Smooth muscle cell (in vitro differentiated cells): Measurements from ENCODE around the gene KRTAP12-1. TPM values are rescaled to one million over a fixed set of nuclear protein-coding genes. Genes with fewer than 3 reads are reported as not detected.

Experiments used
- DNase-seq: peaks from one replicate; lab custom pipeline; 2025; ENCODE audit not compliant: unreplicated experiment; lab: John Stamatoyannopoulos, UW
- H2AFZ ChIP-seq: fragments of 200-600 bp; sonication (generic); 2 replicates; pipeline ENCODE4 v1.6.0; 2016; ENCODE audit warnings: antibody characterized with exemption, low read depth, mild to moderate bottlenecking
- H3F3A ChIP-seq: fragments of 200-600 bp; sonication (generic); 2 replicates; pipeline ENCODE4 v1.6.0; 2017; ENCODE audit warnings: antibody characterized with exemption, low read depth
- H3K27ac ChIP-seq: fragments of 200-600 bp; sonication (generic); 2 replicates; pipeline ENCODE4 v1.5.1; 2016; ENCODE audit warnings: low read depth, mild to moderate bottlenecking
- H3K27me3 ChIP-seq: fragments of 200-600 bp; sonication (generic); 2 replicates; pipeline ENCODE4 v1.6.1; 2016; ENCODE audit warnings: low read depth, mild to moderate bottlenecking
- H3K36me3 ChIP-seq: fragments of 200-600 bp; sonication (generic); 2 replicates; pipeline ENCODE4 v1.5.1; 2016; ENCODE audit warnings: low read depth
- H3K4me1 ChIP-seq: fragments of 200-600 bp; sonication (generic); 2 replicates; pipeline ENCODE4 v1.5.1; 2016; ENCODE audit warnings: low read depth
- H3K4me2 ChIP-seq: fragments of 200-600 bp; sonication (generic); 2 replicates; pipeline ENCODE4 v1.6.0; 2016; ENCODE audit warnings: mild to moderate bottlenecking
- H3K4me3 ChIP-seq: fragments of 200-600 bp; sonication (generic); 2 replicates; pipeline ENCODE4 v1.5.1; 2016; ENCODE audit warnings: mild to moderate bottlenecking
- H3K79me2 ChIP-seq: fragments of 200-600 bp; sonication (generic); 2 replicates; pipeline ENCODE4 v1.6.0; 2016; ENCODE audit warnings: low read depth, mild to moderate bottlenecking
- H3K9ac ChIP-seq: fragments of 200-600 bp; sonication (generic); 2 replicates; pipeline ENCODE4 v1.6.0; 2016; ENCODE audit warnings: low read depth
- H3K9me3 ChIP-seq: fragments of 200-600 bp; sonication (generic); replicated peaks from 2 replicates; pipeline ENCODE4 v1.5.1; 2016; ENCODE audit warnings: low read depth
- H4K20me1 ChIP-seq: fragments of 200-600 bp; sonication (generic); 2 replicates; pipeline ENCODE4 v1.6.0; 2016; ENCODE audit warnings: low read depth
- WGBS: methylation state at CpG from one replicate; pipeline ENCODE4 v1.1.7; 2016; ENCODE audit warnings: low lambda C conversion rate; 5-methylcytosine and 5-hydroxymethylcytosine counted together
- polyA plus RNA-seq: library from polyadenylated mRNA; unstranded; fragments of >200 nt; fragmentation: Nextera tagmentation; extraction: Ambion mirVana; gene quantifications from 2 replicates; pipeline ENCODE4 v1.2.1, GENCODE V29; 2016
- total RNA-seq: library from RNA; depleted of rRNA; stranded (reverse); fragments of >200 nt; gene quantifications from 2 replicates; pipeline ENCODE4 v1.2.3, GENCODE V29; 2014
- TF ChIP-seq, protein P1 (sequence below): fragments of 200-600 bp; sonication (generic); IDR thresholded peaks from 2 replicates; pipeline ENCODE4 v1.5.1; 2017; ENCODE audit warnings: borderline replicate concordance, mild to moderate bottlenecking, antibody characterized with exemption; ENCODE audit not compliant: insufficient read depth, poor library complexity, severe bottlenecking

Gene KRTAP12-1
- total and polyA plus RNA-seq, 2 experiments from 2014 or later, result not detected

DNA sequence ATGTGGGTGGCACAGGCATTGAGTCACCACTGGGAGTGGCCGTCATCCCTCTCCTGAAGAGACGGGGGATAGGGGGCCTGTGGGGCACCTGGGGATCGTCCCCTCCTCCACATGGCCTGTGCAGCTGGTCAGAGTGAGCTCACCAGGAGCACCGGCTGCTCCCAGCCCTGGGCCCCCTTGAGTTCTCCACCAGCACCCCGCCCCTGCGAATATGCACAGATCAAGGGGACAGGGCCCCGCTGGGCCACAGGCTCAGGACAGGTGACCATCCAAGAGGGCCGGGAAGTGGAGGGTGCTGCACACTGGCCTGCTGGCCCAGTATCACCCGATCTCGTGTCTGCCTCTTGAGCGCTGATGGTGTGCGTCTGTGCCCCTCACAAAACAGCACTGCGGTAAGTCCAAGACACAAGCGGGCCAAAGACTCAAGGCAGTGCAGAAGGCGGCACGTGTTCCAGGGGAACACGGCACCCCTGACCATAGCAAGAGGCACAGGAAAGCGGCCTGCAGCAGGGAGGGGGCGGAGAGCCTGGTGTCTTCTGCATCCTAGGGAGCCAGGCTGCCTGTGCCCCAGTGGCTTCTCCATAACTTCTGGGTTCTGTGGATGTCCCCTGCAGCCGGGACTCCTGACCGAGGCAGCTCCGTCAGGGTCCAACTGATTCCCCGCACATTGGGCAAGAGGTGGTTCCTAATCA lies 47.5 kb upstream of the KRTAP12-1 start:
- Histone ChIP-seq H3K27me3 (peaks cover 25% of the 10 kb centered on the region), H3F3A (no peaks in the 10 kb centered on the region)
- no peak for DNase-seq

DNA sequence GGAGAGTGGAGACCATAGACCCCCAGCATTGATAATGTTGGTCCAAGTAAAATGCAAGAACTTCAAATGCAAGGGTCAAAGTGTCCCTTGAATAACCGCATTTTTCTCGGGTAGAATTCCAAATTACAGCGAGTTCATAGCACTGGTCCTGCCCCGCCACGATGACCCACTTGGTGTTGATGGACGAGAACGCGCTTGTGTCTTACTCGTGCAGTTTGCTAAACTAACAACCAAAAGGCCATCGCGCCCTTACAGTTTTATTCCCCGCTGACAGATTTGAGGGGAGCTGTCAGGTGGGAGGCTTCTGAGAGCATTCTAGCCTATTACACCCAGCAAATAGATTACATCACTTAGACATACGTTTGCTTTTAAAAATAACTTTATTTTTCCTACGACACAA lies 46.8 kb upstream of the KRTAP12-1 start:
- no peaks in the 10 kb centered on the region for H3K36me3 ChIP-seq
- WGBS, result 96% methylated on average over 14 of the region's 14 CpGs
- no peak overlapping the region for H3K27ac ChIP-seq
- H3K27me3 ChIP-seq, result peaks cover 32% of the 10 kb centered on the region
- no peak overlapping the region for H2AFZ ChIP-seq
- H3K9ac ChIP-seq, result no peak overlapping the region
- no peaks in the 10 kb centered on the region for H4K20me1 ChIP-seq
- no peaks in the 10 kb centered on the region for H3K9me3 ChIP-seq
- no peak overlapping the region for H3K4me2 ChIP-seq
- no peaks in the 10 kb centered on the region for H3K4me1 ChIP-seq
- TF ChIP-seq, protein P1, sequence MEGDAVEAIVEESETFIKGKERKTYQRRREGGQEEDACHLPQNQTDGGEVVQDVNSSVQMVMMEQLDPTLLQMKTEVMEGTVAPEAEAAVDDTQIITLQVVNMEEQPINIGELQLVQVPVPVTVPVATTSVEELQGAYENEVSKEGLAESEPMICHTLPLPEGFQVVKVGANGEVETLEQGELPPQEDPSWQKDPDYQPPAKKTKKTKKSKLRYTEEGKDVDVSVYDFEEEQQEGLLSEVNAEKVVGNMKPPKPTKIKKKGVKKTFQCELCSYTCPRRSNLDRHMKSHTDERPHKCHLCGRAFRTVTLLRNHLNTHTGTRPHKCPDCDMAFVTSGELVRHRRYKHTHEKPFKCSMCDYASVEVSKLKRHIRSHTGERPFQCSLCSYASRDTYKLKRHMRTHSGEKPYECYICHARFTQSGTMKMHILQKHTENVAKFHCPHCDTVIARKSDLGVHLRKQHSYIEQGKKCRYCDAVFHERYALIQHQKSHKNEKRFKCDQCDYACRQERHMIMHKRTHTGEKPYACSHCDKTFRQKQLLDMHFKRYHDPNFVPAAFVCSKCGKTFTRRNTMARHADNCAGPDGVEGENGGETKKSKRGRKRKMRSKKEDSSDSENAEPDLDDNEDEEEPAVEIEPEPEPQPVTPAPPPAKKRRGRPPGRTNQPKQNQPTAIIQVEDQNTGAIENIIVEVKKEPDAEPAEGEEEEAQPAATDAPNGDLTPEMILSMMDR, result no peak
- DNase-seq, result no peak
- no peaks in the 10 kb centered on the region for H3F3A ChIP-seq
- no peaks in the 10 kb centered on the region for H3K79me2 ChIP-seq
- H3K4me3 ChIP-seq, result no peak overlapping the region

More for the DNA sequence above, 47.5 kb upstream of the KRTAP12-1 start:
- H3K4me1 ChIP-seq, result no peaks in the 10 kb centered on the region
- TF ChIP-seq, protein P1, result no peak
- WGBS, result 92% methylated on average over 22 of the region's 23 CpGs
- H3K27ac ChIP-seq, result no peak overlapping the region
- H3K4me2 ChIP-seq, result no peak overlapping the region
- H3K9ac ChIP-seq, result no peak overlapping the region
- no peak overlapping the region for H3K4me3 ChIP-seq
- no peaks in the 10 kb centered on the region for H3K9me3 ChIP-seq
- H2AFZ ChIP-seq, result no peak overlapping the region
- no peaks in the 10 kb centered on the region for H3K36me3 ChIP-seq
- H3K79me2 ChIP-seq, result no peaks in the 10 kb centered on the region
- no peaks in the 10 kb centered on the region for H4K20me1 ChIP-seq

DNA sequence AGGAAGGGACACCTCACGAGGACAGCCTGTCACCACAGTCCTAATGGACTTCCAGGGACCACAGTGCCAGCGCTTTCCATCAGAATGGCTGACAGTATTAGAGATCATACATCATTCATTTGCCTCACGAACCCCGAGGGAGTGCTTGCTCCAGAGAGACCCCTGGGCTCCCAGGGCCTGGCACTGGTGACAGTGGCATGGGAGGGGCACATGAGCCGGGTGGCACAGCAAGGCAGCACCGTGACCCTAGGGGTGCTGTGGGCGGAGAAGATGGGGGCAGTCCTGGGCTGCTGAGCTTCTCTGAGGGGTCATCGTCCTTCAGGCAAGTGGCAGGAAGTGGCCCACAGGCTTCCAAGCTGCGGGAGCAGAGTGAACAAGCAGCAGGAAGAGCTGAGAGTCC lies 45.8 kb upstream of the KRTAP12-1 start:
- H3K27me3 ChIP-seq, result peaks cover 36% of the 10 kb centered on the region
- no peaks in the 10 kb centered on the region for H3K9me3 ChIP-seq
- no peaks in the 10 kb centered on the region for H3K4me1 ChIP-seq

More for the DNA sequence above, 45.8 kb upstream of the KRTAP12-1 start:
- WGBS, result 86% methylated on average over 9 of the region's 9 CpGs
- no peaks in the 10 kb centered on the region for H3K79me2 ChIP-seq
- H2AFZ ChIP-seq, result no peak overlapping the region
- H3K4me2 ChIP-seq, result no peak overlapping the region
- H3K9ac ChIP-seq, result no peak overlapping the region
- H3K27ac ChIP-seq, result no peak overlapping the region
- H3F3A ChIP-seq, result no peaks in the 10 kb centered on the region
- no peaks in the 10 kb centered on the region for H3K36me3 ChIP-seq
- no peak overlapping the region for H3K4me3 ChIP-seq
- H4K20me1 ChIP-seq, result no peaks in the 10 kb centered on the region
- no peak for DNase-seq
- TF ChIP-seq, protein P1, result no peak
